ENCODE results near the gene GUCD1. TPM values are rescaled to one million over a fixed set of nuclear protein-coding genes. Genes with fewer than 3 reads are reported as not detected.
"Not testable (repeated sequence)": the region's sequence is repeated elsewhere in the genome, so short reads cannot be mapped to it uniquely, and the experiment has no call there.

GUCD1 gene
- total RNA-seq, 1 donor from 2014 or later: 77.7 TPM

- no peaks in the 10 kb centered on the region for H3K27me3 ChIP-seq (ENCODE audit: insufficient read depth, low read length)
- no peaks in the 10 kb centered on the region for H3K36me3 ChIP-seq (ENCODE audit: insufficient read depth, low read length)
- H3K79me2 ChIP-seq (ENCODE audit: insufficient read depth, low read length): no peaks in the 10 kb centered on the region
- H3K4me2 ChIP-seq (ENCODE audit: low read length): no peak overlapping the region
- peaks cover 8% of the 10 kb centered on the region for H3K4me1 ChIP-seq (ENCODE audit: insufficient read depth, low read length)
- Mint-ChIP-seq H3K9me3 (ENCODE audit: unreplicated experiment) (no peaks in the 10 kb centered on the region), H3K27ac (ENCODE audit: unreplicated experiment) (no peak overlapping the region), H3K4me3 (ENCODE audit: unreplicated experiment) (no peak overlapping the region), H3K4me1 (ENCODE audit: low read depth, unreplicated experiment) (peaks cover 4% of the 10 kb centered on the region), H3K27me3 (ENCODE audit: low read depth, unreplicated experiment) (peaks cover 2% of the 10 kb centered on the region), H3K36me3 (ENCODE audit: low read depth, unreplicated experiment) (peaks cover 1% of the 10 kb centered on the region)
- DNase-seq (ENCODE audit: low read depth) (no peak), FAIRE-seq (no peak)
- H4K20me1 ChIP-seq (ENCODE audit: insufficient read depth, low read length): no peaks in the 10 kb centered on the region
- no peak overlapping the region for H2AFZ ChIP-seq (ENCODE audit: low read depth, low read length)
- TF ChIP-seq CTCF (IDR thresholded peaks at IDR 0.05; ENCODE audit: insufficient read depth, low read depth, low read length) (no peak), EZH2 (IDR thresholded peaks at IDR 0.05; ENCODE audit: insufficient read depth, low read length) (no peak)
- H3K27ac ChIP-seq (ENCODE audit: low read depth, low read length): no peak overlapping the region
- no peak overlapping the region for H3K9ac ChIP-seq (ENCODE audit: low read length)
- no peaks in the 10 kb centered on the region for H3K9me3 ChIP-seq (ENCODE audit: insufficient read depth, low read depth, low read length)
- H3K4me3 ChIP-seq (ENCODE audit: insufficient read depth, low read depth, low read length): no peak overlapping the region
Measured at GRCh38 chr22:24593836-24594568, 39.1 kb upstream of the GUCD1 start.

DNA sequence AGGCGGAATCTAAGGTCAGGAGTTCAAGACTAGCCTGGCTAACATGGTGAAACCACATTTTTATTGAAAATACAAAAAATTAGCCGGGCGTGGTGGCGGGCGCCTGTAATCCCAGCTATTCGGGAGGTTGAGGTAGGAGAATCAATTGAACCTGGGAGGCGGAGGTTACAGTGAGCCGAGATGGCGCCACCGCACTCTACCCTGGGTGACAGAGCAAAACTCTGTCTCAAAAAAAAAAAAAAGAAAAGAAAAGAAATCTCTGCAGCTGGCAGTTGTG is 38.6 kb upstream of the GUCD1 start:
- not testable (repeated sequence) for H4K20me1 ChIP-seq (ENCODE audit: insufficient read depth, low read length); H3K79me2 ChIP-seq (ENCODE audit: insufficient read depth, low read length); H3K27me3 Mint-ChIP-seq (ENCODE audit: low read depth, unreplicated experiment); H3K9me3 ChIP-seq (ENCODE audit: insufficient read depth, low read depth, low read length); H3K9me3 Mint-ChIP-seq (ENCODE audit: unreplicated experiment); H3K27me3 ChIP-seq (ENCODE audit: insufficient read depth, low read length); H3K36me3 Mint-ChIP-seq (ENCODE audit: low read depth, unreplicated experiment); FAIRE-seq; DNase-seq (ENCODE audit: low read depth); H3K27ac ChIP-seq (ENCODE audit: low read depth, low read length); H3K36me3 ChIP-seq (ENCODE audit: insufficient read depth, low read length); H3K4me1 Mint-ChIP-seq (ENCODE audit: low read depth, unreplicated experiment); H3K4me3 ChIP-seq (ENCODE audit: insufficient read depth, low read depth, low read length)
- Histone ChIP-seq H3K4me1 (ENCODE audit: insufficient read depth, low read length) (peaks cover 13% of the 10 kb centered on the region), H3K9ac (ENCODE audit: low read length) (peak overlapping the region; percentile 75), H2AFZ (ENCODE audit: low read depth, low read length) (peak overlapping the region; percentile 68), H3K4me2 (ENCODE audit: low read length) (peak overlapping the region; percentile 94)
- Mint-ChIP-seq H3K27ac (ENCODE audit: unreplicated experiment) (peak overlapping the region; percentile 89), H3K4me3 (ENCODE audit: unreplicated experiment) (peak overlapping the region; percentile 83)

DNA sequence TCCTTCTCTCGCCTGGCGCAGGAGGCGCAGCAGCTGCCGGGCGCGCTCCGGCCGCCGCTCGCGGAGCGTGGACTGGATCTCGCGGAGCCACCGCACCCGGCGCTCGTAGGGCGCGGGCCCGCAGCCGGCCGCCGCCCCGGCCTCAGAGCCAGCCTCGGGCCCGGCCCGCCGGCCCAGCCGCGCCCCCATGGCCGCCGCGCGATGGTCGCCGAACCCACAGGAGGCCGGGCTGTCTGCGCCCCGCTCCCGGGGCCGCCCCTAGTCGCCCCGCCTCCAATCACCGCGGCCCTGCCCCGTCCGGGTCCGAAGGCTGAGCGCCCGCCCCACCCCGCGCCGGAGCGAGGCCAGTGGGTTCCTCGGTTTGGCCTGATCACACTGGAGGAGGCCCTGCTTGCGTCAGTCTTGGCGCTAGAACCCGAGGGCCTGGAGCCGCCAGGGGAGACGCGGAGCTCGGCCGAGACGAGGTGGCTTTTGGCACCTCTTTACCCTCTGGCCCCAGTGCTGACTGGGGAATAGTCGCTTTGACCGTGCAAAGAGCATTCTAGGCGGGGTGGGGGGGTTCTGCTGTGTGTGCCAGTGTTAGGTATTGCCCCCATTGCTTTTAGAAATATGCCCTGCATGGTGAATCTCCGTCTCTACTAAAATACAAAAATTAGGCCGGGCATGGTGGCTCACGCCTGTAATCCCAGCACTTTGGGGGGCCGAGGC is 38.1 kb upstream of the GUCD1 start, which contains the start of gene LRRC75B:
TSS of gene LRRC75B (minus strand) at position 223 of the 708 bp plus-strand sequence. CDS start at position 189, 34 bp downstream.
- H3K27me3 ChIP-seq (ENCODE audit: insufficient read depth, low read length): no peaks in the 10 kb centered on the region
- H3K36me3 ChIP-seq (ENCODE audit: insufficient read depth, low read length): no peaks in the 10 kb centered on the region
- H3K4me1 ChIP-seq (ENCODE audit: insufficient read depth, low read length): peaks cover 14% of the 10 kb centered on the region
- peak within 1 kb of the TSS; percentile 75 for H3K9ac ChIP-seq (ENCODE audit: low read length)
- Mint-ChIP-seq H3K27me3 (ENCODE audit: low read depth, unreplicated experiment) (no peaks in the 10 kb centered on the region), H3K9me3 (ENCODE audit: unreplicated experiment) (no peaks in the 10 kb centered on the region), H3K4me3 (ENCODE audit: unreplicated experiment) (peak within 1 kb of the TSS; percentile 96), H3K36me3 (ENCODE audit: low read depth, unreplicated experiment) (peaks cover 1% of the 10 kb centered on the region), H3K27ac (ENCODE audit: unreplicated experiment) (peak within 1 kb of the TSS; percentile 91), H3K4me1 (ENCODE audit: low read depth, unreplicated experiment) (peaks cover 4% of the 10 kb centered on the region)
- DNase-seq (ENCODE audit: low read depth) (peak; percentile 77), FAIRE-seq (no peak)
- H2AFZ ChIP-seq (ENCODE audit: low read depth, low read length): peak within 1 kb of the TSS; percentile 77
- TF ChIP-seq EZH2 (IDR thresholded peaks at IDR 0.05; ENCODE audit: insufficient read depth, low read length) (no peak), CTCF (IDR thresholded peaks at IDR 0.05; ENCODE audit: insufficient read depth, low read depth, low read length) (no peak)
- peak within 1 kb of the TSS; percentile 53 for H3K4me3 ChIP-seq (ENCODE audit: insufficient read depth, low read depth, low read length)
- no peaks in the 10 kb centered on the region for H3K9me3 ChIP-seq (ENCODE audit: insufficient read depth, low read depth, low read length)
- H3K4me2 ChIP-seq (ENCODE audit: low read length): peak within 1 kb of the TSS; percentile 94
- no peaks in the 10 kb centered on the region for H4K20me1 ChIP-seq (ENCODE audit: insufficient read depth, low read length)
- H3K27ac ChIP-seq (ENCODE audit: low read depth, low read length): no peak within 1 kb of the TSS
- H3K79me2 ChIP-seq (ENCODE audit: insufficient read depth, low read length): no peaks in the 10 kb centered on the region

All from astrocyte (in vitro differentiated cells and primary cell).